ENCODE data around the gene ZNF77.
A peak's percentile ranks its signal among the peaks of the same experiment; 100 is the strongest.
"Not testable (repeated sequence)": the region's sequence is repeated elsewhere in the genome, so short reads cannot be mapped to it uniquely, and the experiment has no call there.

ZNF77 gene

GRCh38 chr19:2944775-2945574, at the start of gene ZNF77:
ZNF77 (minus strand) TSS chr19:2944971; CDS start chr19:2944840, 131 bp downstream.
- peak within 1 kb of the TSS; percentile 91 for H3K4me3 ChIP-seq (ENCODE audit: low read length)
- peak; percentile 100 for DNase-seq (ENCODE audit: low read depth)
- TF ChIP-seq CTCF (IDR thresholded peaks at IDR 0.05; ENCODE audit: insufficient read depth, low read depth, low read length, missing control alignments), result no peak

DNA sequence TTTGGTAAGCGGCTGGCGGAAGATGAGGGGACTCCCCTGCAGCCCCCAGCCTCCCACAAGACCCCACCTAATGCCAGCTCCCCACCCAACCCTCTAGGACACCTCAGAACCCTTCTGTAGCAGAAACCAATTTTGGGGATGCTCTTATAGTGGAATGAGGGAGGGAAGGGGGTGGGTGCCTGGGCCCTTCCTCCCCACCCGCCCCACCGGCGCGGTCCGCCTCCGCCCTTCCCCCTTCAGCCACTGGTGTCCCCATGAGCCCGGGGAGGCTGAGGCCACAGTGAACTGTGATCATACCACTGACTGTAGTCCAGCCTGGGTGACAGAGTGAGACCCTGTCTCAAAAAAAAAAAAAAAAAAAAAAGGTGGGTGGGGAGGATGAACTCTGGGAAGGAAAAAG, 48.8 kb upstream of the ZNF77 start:
- H3K4me3 ChIP-seq (ENCODE audit: low read length), result no peak overlapping the region
- no peak for TF ChIP-seq CTCF (IDR thresholded peaks at IDR 0.05; ENCODE audit: insufficient read depth, low read depth, low read length, missing control alignments)
- no peak for DNase-seq (ENCODE audit: low read depth)

DNA sequence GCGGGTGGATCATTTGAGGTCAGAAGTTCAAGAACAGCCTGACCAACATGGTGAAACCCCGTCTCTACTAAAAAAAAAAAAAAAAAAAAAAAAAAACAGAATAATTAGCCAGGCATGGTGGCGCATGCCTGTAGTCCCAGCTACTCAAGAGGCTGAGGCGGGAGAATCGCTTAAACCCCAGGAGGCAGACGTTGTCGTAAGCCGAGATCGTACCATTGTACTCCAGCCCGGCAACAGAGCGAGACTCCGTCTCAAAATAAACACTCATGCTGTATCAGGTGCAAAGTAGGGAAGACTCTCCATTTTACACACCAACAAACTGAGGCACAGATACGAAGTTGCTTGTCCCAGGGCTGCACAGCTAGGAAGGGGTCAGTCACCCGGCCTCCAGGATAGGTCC, 48.2 kb upstream of the ZNF77 start:
- H3K4me3 ChIP-seq (ENCODE audit: low read length), result no peak overlapping the region
- no peak for DNase-seq (ENCODE audit: low read depth)
- TF ChIP-seq CTCF (IDR thresholded peaks at IDR 0.05; ENCODE audit: insufficient read depth, low read depth, low read length, missing control alignments), result no peak

DNA sequence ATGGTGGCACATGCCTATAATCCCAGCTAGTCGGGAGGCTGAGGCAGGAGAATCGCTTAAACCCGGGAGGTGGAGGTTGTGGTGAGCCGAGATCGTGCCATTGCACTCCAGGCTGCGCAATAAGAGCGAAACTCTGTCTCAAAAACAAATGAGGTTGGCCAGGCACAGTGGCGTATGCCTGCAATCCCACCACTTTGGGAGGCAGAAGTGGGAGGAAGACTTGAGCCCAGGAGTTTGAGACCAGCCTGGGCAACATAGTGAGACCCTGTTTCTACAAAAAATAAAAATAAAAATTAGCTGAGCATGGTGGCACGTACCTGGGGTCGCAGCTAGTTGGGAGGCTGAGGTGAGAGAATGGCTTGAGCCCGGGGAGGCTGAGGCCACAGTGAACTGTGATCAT, 47.6 kb upstream of the ZNF77 start:
- H3K4me3 ChIP-seq (ENCODE audit: low read length); DNase-seq (ENCODE audit: low read depth): not testable (repeated sequence)

GRCh38 chr19:2989236-2989946, 44.6 kb upstream of the ZNF77 start:
- DNase-seq (ENCODE audit: low read depth), result no peak
- TF ChIP-seq CTCF (IDR thresholded peaks at IDR 0.05; ENCODE audit: insufficient read depth, low read depth, low read length, missing control alignments), result no peak
- H3K4me3 ChIP-seq (ENCODE audit: low read length), result no peak overlapping the region

DNA sequence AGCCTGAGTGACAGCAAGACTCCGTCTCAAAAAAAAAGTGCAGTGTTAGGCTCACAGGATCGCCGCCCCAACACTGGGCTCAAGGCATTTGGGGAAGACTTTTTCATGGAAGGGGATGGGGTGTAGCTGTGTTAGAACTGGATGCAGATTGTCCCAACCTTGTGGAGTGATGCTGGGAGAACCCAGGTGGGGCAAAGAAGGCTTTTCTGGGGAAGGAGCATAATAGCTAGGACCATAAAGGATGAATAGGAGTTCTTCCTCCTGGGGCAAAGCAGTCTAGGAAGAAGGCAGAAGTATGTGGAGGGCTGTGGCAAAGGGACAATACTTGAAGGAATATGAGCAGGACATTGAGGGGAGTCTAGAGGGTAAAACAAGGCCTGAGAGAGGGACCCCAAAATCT, 43.8 kb upstream of the ZNF77 start:
- TF ChIP-seq CTCF (IDR thresholded peaks at IDR 0.05; ENCODE audit: insufficient read depth, low read depth, low read length, missing control alignments), result no peak
- no peak for DNase-seq (ENCODE audit: low read depth)

GRCh38 chr19:2987797-2988196, 43.0 kb upstream of the ZNF77 start:
- no peak overlapping the region for H3K4me3 ChIP-seq (ENCODE audit: low read length)
- TF ChIP-seq CTCF (IDR thresholded peaks at IDR 0.05; ENCODE audit: insufficient read depth, low read depth, low read length, missing control alignments), result no peak
- no peak for DNase-seq (ENCODE audit: low read depth)

More for the DNA sequence above, 43.8 kb upstream of the ZNF77 start:
- no peak overlapping the region for H3K4me3 ChIP-seq (ENCODE audit: low read length)

Measured in epithelial cell of esophagus (primary cell).